Trophoblast cell (in vitro differentiated cells and primary cell): ENCODE data around the gene MDM2.

Experiments
- DNase-seq, 2 donors: peaks; one replicate each; pipeline ENCODE4 v3.0.0-alpha.2; 2016
- H2AFZ ChIP-seq: 2 replicates; pipeline ENCODE4 v1.6.1; 2013; ENCODE audit warnings: low read length, moderate library complexity, mild to moderate bottlenecking; ENCODE audit not compliant: insufficient read depth, poor library complexity
- H2AK5ac ChIP-seq: 2 replicates; pipeline ENCODE4 v1.6.1; 2013; ENCODE audit warnings: mild to moderate bottlenecking, low read length
- H2BK120ac ChIP-seq: 2 replicates; pipeline ENCODE4 v1.6.1; 2013; ENCODE audit warnings: low read length, mild to moderate bottlenecking, moderate library complexity; ENCODE audit not compliant: insufficient read depth, poor library complexity
- H2BK12ac ChIP-seq: 2 replicates; pipeline ENCODE4 v1.6.1; 2013; ENCODE audit warnings: mild to moderate bottlenecking, low read length, moderate library complexity
- H2BK5ac ChIP-seq: 2 replicates; pipeline ENCODE4 v1.6.1; 2013; ENCODE audit warnings: low read length, low read depth, moderate library complexity, mild to moderate bottlenecking; ENCODE audit not compliant: poor library complexity
- H3K14ac ChIP-seq: 2 replicates; pipeline ENCODE4 v1.6.1; 2013; ENCODE audit warnings: mild to moderate bottlenecking, low read length
- H3K18ac ChIP-seq: 2 replicates; pipeline ENCODE4 v1.6.1; 2013; ENCODE audit warnings: mild to moderate bottlenecking, low read length
- H3K23ac ChIP-seq: 2 replicates; pipeline ENCODE4 v1.6.1; 2013; ENCODE audit warnings: low read length
- H3K27ac ChIP-seq: 2 replicates; pipeline ENCODE4 v1.5.1; 2013; ENCODE audit warnings: low read depth, mild to moderate bottlenecking, inconsistent platforms, low read length, moderate library complexity
- H3K27me3 ChIP-seq: 2 replicates; pipeline ENCODE4 v1.6.1; 2013; ENCODE audit warnings: inconsistent platforms, mild to moderate bottlenecking, low read length, moderate library complexity; ENCODE audit not compliant: insufficient read depth
- H3K36me3 ChIP-seq, 2 experiments: 1 replicate in 1 of 2; 2 replicates in 1 of 2; pipeline ENCODE4 v1.6.1; 2013; ENCODE audit warnings: low read length in 2 of 2, mild to moderate bottlenecking in 2 of 2, moderate library complexity in 1 of 2; ENCODE audit not compliant: insufficient read depth in 2 of 2, control insufficient read depth in 1 of 2
- H3K4ac ChIP-seq: 2 replicates; pipeline ENCODE4 v1.6.1; 2013; ENCODE audit warnings: low read depth, mild to moderate bottlenecking, low read length, moderate library complexity
- H3K4me1 ChIP-seq, 2 experiments: 1 replicate in 1 of 2; 2 replicates in 1 of 2; pipeline ENCODE4 v1.6.1; 2013; ENCODE audit warnings: low read length in 2 of 2, mild to moderate bottlenecking in 2 of 2, moderate library complexity in 1 of 2; ENCODE audit not compliant: insufficient read depth in 2 of 2, control insufficient read depth in 1 of 2
- H3K4me2 ChIP-seq: 2 replicates; pipeline ENCODE4 v1.6.1; 2013; ENCODE audit warnings: inconsistent platforms, mild to moderate bottlenecking, low read length, moderate library complexity
- H3K4me3 ChIP-seq: 2 replicates; pipeline ENCODE4 v1.5.1; 2013; ENCODE audit warnings: mild to moderate bottlenecking, low read depth, low read length, inconsistent platforms
- H3K79me1 ChIP-seq: one replicate; pipeline ENCODE4 v1.6.1; 2013; ENCODE audit warnings: low read length
- H3K79me2 ChIP-seq: 2 replicates; pipeline ENCODE4 v1.6.1; 2013; ENCODE audit warnings: low read length, mild to moderate bottlenecking; ENCODE audit not compliant: control insufficient read depth, insufficient read depth, poor library complexity
- H3K9ac ChIP-seq: 2 replicates; pipeline ENCODE4 v1.6.1; 2013; ENCODE audit warnings: mild to moderate bottlenecking, low read length
- H3K9me3 ChIP-seq: 2 replicates; pipeline ENCODE4 v1.6.1; 2013; ENCODE audit warnings: low read depth, mild to moderate bottlenecking, control low read depth, inconsistent platforms, low read length; ENCODE audit not compliant: insufficient read depth
- H4K12ac ChIP-seq: 2 replicates; pipeline ENCODE4 v1.6.1; 2013; ENCODE audit warnings: low read depth, mild to moderate bottlenecking, low read length, moderate library complexity
- H4K8ac ChIP-seq: 2 replicates; pipeline ENCODE4 v1.6.1; 2013; ENCODE audit warnings: low read depth, mild to moderate bottlenecking, low read length, moderate library complexity
- H4K91ac ChIP-seq: one replicate; pipeline ENCODE4 v1.6.1; 2013; ENCODE audit warnings: low read depth, mild to moderate bottlenecking, low read length, moderate library complexity
- WGBS: extraction: QIAGEN DNeasy Blood & Tissue Kit; methylation state at CpG from one replicate; pipeline ENCODE4 v1.1.7; 2013; ENCODE audit warnings: missing lambda C conversion rate; ENCODE audit not compliant: insufficient read length, insufficient coverage; ENCODE audit errors: extremely low coverage; 5-methylcytosine and 5-hydroxymethylcytosine counted together

MDM2 gene

GRCh38 chr12:68785358-68785757, 22.6 kb upstream of the MDM2 start:
- H3K9ac ChIP-seq: no peak overlapping the region
- H2AK5ac ChIP-seq: no peak overlapping the region
- H4K8ac ChIP-seq: no peak overlapping the region
- no peak overlapping the region for H2BK120ac ChIP-seq
- H3K4ac ChIP-seq: no peak overlapping the region
- H3K9me3 ChIP-seq: no peaks in the 10 kb centered on the region
- no peak overlapping the region for H2BK5ac ChIP-seq
- peak overlapping the region; percentile 70 for H4K91ac ChIP-seq
- no CpG with 5 or more reads among the region's 2 CpGs for WGBS
- H3K4me3 ChIP-seq: no peak overlapping the region
- no peak overlapping the region for H4K12ac ChIP-seq
- no peak overlapping the region for H3K4me2 ChIP-seq
- H2AFZ ChIP-seq: no peak overlapping the region
- peaks cover 7 to 9% of the 10 kb centered on the region in 2 experiments for H3K4me1 ChIP-seq
- peaks cover 3% of the 10 kb centered on the region for H3K79me2 ChIP-seq
- H3K14ac ChIP-seq: no peak overlapping the region
- no peak overlapping the region for H3K23ac ChIP-seq
- no peak overlapping the region for H3K18ac ChIP-seq
- DNase-seq: peak in 1 of 2 donors; percentile 17
- no peaks in the 10 kb centered on the region for H3K36me3 ChIP-seq
- no peak overlapping the region for H3K27ac ChIP-seq
- peak overlapping the region; percentile 60 for H2BK12ac ChIP-seq
- H3K27me3 ChIP-seq: no peaks in the 10 kb centered on the region
- peaks cover 21% of the 10 kb centered on the region for H3K79me1 ChIP-seq

DNA sequence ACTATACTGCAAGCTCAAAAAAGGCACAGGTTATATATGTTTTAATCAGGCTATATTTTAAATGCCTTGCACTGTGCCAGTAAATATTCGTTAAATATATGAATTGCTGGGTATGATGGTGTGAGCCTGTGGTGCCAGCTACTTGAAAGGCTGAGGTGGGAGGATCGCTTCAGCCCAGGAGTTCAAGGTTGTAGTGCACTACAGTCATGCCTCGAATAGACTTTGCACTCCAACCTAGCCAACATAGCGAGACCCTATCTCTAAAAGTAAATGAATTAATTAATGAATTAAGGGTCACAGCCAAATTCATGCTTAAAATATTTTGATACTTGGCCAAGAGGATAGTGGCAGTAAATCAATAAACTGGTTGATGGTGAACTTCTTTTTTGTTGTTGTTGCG, 22.2 kb upstream of the MDM2 start:
- H3K27me3 ChIP-seq: no peaks in the 10 kb centered on the region
- no peak overlapping the region for H3K14ac ChIP-seq
- no CpG with 5 or more reads among the region's 5 CpGs for WGBS
- H4K8ac ChIP-seq: no peak overlapping the region
- peak overlapping the region; percentile 37 for H4K91ac ChIP-seq
- no peak overlapping the region for H3K4me3 ChIP-seq
- no peak overlapping the region for H4K12ac ChIP-seq
- H3K9ac ChIP-seq: no peak overlapping the region
- peaks cover 21% of the 10 kb centered on the region for H3K79me1 ChIP-seq
- H2BK5ac ChIP-seq: no peak overlapping the region
- H3K18ac ChIP-seq: no peak overlapping the region
- H3K79me2 ChIP-seq: peaks cover 3% of the 10 kb centered on the region
- H2BK120ac ChIP-seq: peak overlapping the region; percentile 76
- H3K4me2 ChIP-seq: no peak overlapping the region
- peak overlapping the region; percentile 86 for H2AK5ac ChIP-seq
- H3K4ac ChIP-seq: no peak overlapping the region
- no peaks in the 10 kb centered on the region for H3K9me3 ChIP-seq
- peaks cover 7 to 9% of the 10 kb centered on the region in 2 experiments for H3K4me1 ChIP-seq
- H2BK12ac ChIP-seq: peak overlapping the region; percentile 76
- no peak overlapping the region for H2AFZ ChIP-seq
- H3K23ac ChIP-seq: no peak overlapping the region
- no peak overlapping the region for H3K27ac ChIP-seq
- DNase-seq: no peak
- H3K36me3 ChIP-seq: no peaks in the 10 kb centered on the region

- peaks cover 21% of the 10 kb centered on the region for H3K79me1 ChIP-seq
- H3K36me3 ChIP-seq: no peaks in the 10 kb centered on the region
- H3K18ac ChIP-seq: no peak overlapping the region
- H3K79me2 ChIP-seq: peaks cover 3% of the 10 kb centered on the region
- no peak overlapping the region for H2BK120ac ChIP-seq
- no peak overlapping the region for H4K8ac ChIP-seq
- H3K14ac ChIP-seq: no peak overlapping the region
- H3K4me1 ChIP-seq: peaks cover 5 to 9% of the 10 kb centered on the region in 2 experiments
- H2BK5ac ChIP-seq: no peak overlapping the region
- WGBS: no CpG with 5 or more reads among the region's 2 CpGs
- no peak overlapping the region for H3K4me3 ChIP-seq
- H2BK12ac ChIP-seq: no peak overlapping the region
- no peak overlapping the region for H3K23ac ChIP-seq
- no peak overlapping the region for H3K27ac ChIP-seq
- H3K9me3 ChIP-seq: no peaks in the 10 kb centered on the region
- no peak overlapping the region for H3K4me2 ChIP-seq
- H4K12ac ChIP-seq: no peak overlapping the region
- H4K91ac ChIP-seq: no peak overlapping the region
- no peak for DNase-seq
- H3K27me3 ChIP-seq: no peaks in the 10 kb centered on the region
- H3K4ac ChIP-seq: no peak overlapping the region
- H2AFZ ChIP-seq: no peak overlapping the region
- H3K9ac ChIP-seq: no peak overlapping the region
- H2AK5ac ChIP-seq: no peak overlapping the region
These were observed 21.0 kb upstream of the MDM2 start for GRCh38 chr12:68786929-68787328.

- Histone ChIP-seq H2AFZ (no peak overlapping the region), H3K18ac (peak overlapping the region; percentile 82), H3K4me2 (no peak overlapping the region), H2BK12ac (peak overlapping the region; percentile 98), H3K23ac (no peak overlapping the region), H3K4me1 (peaks cover 4 to 9% of the 10 kb centered on the region in 2 experiments), H3K9me3 (no peaks in the 10 kb centered on the region), H4K8ac (peak overlapping the region; percentile 54), H4K91ac (peak overlapping the region; percentile 47), H2AK5ac (peak overlapping the region; percentile 83), H3K9ac (no peak overlapping the region), H3K4me3 (no peak overlapping the region), H3K4ac (no peak overlapping the region), H3K27me3 (no peaks in the 10 kb centered on the region), H4K12ac (no peak overlapping the region), H3K14ac (peak overlapping the region; percentile 66), H3K79me2 (peaks cover 3% of the 10 kb centered on the region), H2BK5ac (peak overlapping the region; percentile 79), H2BK120ac (peak overlapping the region; percentile 80), H3K36me3 (no peaks in the 10 kb centered on the region), H3K27ac (no peak overlapping the region), H3K79me1 (peaks cover 21% of the 10 kb centered on the region)
- DNase-seq: no peak
- WGBS: no CpG with 5 or more reads among the region's 3 CpGs
These were observed 19.3 kb upstream of the MDM2 start for GRCh38 chr12:68788554-68789143.
